Activated T-cell treated with anti-CD3 and anti-CD28 coated beads, Interleukin-2, amount 50 U/mL, for 1 hour (primary cell): ENCODE results near the gene MDFIC.

Experiments
- DNase-seq: peaks from one replicate; pipeline ENCODE4 v3.0.0-alpha.2; 2020

Gene MDFIC

GRCh38 chr7:115044224-115044623, 122.3 kb downstream of the MDFIC start:
- DNase-seq, result no peak

GRCh38 chr7:115047958-115048720, 126.2 kb downstream of the MDFIC start:
- no peak for DNase-seq

- no peak for DNase-seq
These were observed 130.8 kb downstream of the MDFIC start for GRCh38 chr7:115052706-115053105.

- DNase-seq, result no peak
These were observed 132.7 kb downstream of the MDFIC start for GRCh38 chr7:115054478-115055065.

- DNase-seq, result no peak
These were observed 134.1 kb downstream of the MDFIC start for GRCh38 chr7:115056019-115056418.

- no peak for DNase-seq
These were observed 136.8 kb downstream of the MDFIC start for GRCh38 chr7:115058726-115059125.

- DNase-seq, result no peak
These were observed 137.4 kb downstream of the MDFIC start for GRCh38 chr7:115059321-115059720.

- no peak for DNase-seq
These were observed 138.4 kb downstream of the MDFIC start for GRCh38 chr7:115060095-115060870.

- DNase-seq, result no peak
These were observed 144.2 kb downstream of the MDFIC start for GRCh38 chr7:115066050-115066449.

GRCh38 chr7:115066634-115067033, 144.7 kb downstream of the MDFIC start:
- no peak for DNase-seq

GRCh38 chr7:115068220-115068619, 146.3 kb downstream of the MDFIC start:
- DNase-seq, result no peak
